A673 (cell line): Measurements from ENCODE around the gene HJV.

Source experiments
- CTCF ChIP-seq: fragments of 300-800, 200-600 bp; sonication (generic); conservative IDR thresholded peaks from 2 replicates; pipeline ENCODE4 v1.5.1; 2017; ENCODE audit warnings: low read depth, mild to moderate bottlenecking, antibody characterized with exemption, low read length, moderate library complexity, mixed read lengths
- EZH2 ChIP-seq: fragments of 200-600 bp; sonication (generic); IDR thresholded peaks from 2 replicates; pipeline ENCODE4 v1.6.1; 2017; ENCODE audit warnings: borderline replicate concordance, low read depth, mild to moderate bottlenecking, mixed read lengths, antibody characterized with exemption, low read length; ENCODE audit not compliant: poor library complexity, severe bottlenecking

- TF ChIP-seq CTCF (no peak), EZH2 (no peak)
These were observed 46.3 kb downstream of the HJV start for GRCh38 chr1:145975216-145975615.
